ENCODE data around the gene TTC23L.
"Not testable (repeated sequence)": the region's sequence is repeated elsewhere in the genome, so short reads cannot be mapped to it uniquely, and the experiment has no call there.

TTC23L gene

GRCh38 chr5:34915139-34915855, 76.3 kb downstream of the TTC23L start, which contains the start of the genes BRIX1 and RAD1:
Gene BRIX1 (plus strand): TSS chr5:34915711. CDS start chr5:34915739, 28 bp downstream.
Gene RAD1 (minus strand): TSS chr5:34915504. CDS start chr5:34914892, 612 bp downstream.
- peaks cover 4% of the 10 kb centered on the region for H3K36me3 ChIP-seq (ENCODE audit: control insufficient read depth, insufficient read depth, low read length)
- TF ChIP-seq CTCF (IDR thresholded peaks at IDR 0.05; ENCODE audit: insufficient read depth, low read length, poor library complexity, severe bottlenecking), result no peak
- H3K27me3 ChIP-seq (replicated peaks; ENCODE audit: control insufficient read depth, insufficient read depth, low read length), result no peaks in the 10 kb centered on the region

DNA sequence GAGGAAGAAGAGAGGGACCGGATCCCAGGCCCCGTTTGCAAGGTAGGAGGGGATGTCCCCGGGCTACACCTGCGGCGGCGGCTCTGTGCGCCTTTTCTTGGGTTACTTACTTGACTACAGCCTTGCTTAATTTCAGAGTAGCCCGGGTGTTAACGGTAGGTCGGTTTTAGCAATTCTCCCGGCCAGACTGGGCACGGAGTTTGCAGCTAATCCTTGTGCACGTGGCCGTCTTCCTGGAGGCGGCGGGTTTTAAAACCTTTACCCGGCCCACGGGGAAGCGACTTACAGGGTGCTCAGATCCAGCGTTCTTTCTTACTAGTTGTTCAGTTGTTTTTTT, 76.9 kb downstream of the TTC23L start:
- no peak for DNase-seq (ENCODE audit: extremely low read depth, insufficient read length)
- peak overlapping the region; percentile 95 for H3K4me3 ChIP-seq (replicated peaks; ENCODE audit: low read depth, low read length)
- H3K36me3 ChIP-seq (ENCODE audit: control insufficient read depth, insufficient read depth, low read length), result peaks cover 4% of the 10 kb centered on the region
- TF ChIP-seq CTCF (IDR thresholded peaks at IDR 0.05; ENCODE audit: insufficient read depth, low read length, poor library complexity, severe bottlenecking), result no peak
- no peaks in the 10 kb centered on the region for H3K27me3 ChIP-seq (replicated peaks; ENCODE audit: control insufficient read depth, insufficient read depth, low read length)

More at GRCh38 chr5:34915139-34915855, 76.3 kb downstream of the TTC23L start, which contains the start of the genes BRIX1 and RAD1:
- peak within 1 kb of the TSS; percentile 95 for H3K4me3 ChIP-seq (replicated peaks; ENCODE audit: low read depth, low read length)
- DNase-seq (ENCODE audit: extremely low read depth, insufficient read length), result peak; percentile 98

DNA sequence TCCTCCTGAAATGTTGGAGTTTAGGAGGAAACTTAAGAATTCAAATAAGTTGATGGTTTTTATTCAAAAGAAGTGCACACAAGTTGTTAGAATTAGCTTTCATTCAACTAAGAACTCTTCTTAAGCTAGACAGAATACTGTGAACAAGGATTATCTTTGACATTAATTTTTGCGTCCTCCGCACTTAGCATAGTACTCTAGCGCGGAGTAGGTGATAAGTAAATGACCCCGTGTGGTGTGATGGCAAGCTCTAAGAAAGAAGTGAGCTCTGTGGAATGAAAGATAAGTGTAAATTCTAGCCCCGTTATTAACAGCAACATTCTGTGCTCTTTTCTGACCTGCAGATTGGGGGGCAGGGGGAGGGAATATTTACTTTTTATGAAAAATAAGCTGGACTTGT, 77.6 kb downstream of the TTC23L start:
- Histone ChIP-seq H3K27me3 (replicated peaks; ENCODE audit: control insufficient read depth, insufficient read depth, low read length) (no peaks in the 10 kb centered on the region), H3K4me3 (replicated peaks; ENCODE audit: low read depth, low read length) (peak overlapping the region; percentile 95), H3K36me3 (ENCODE audit: control insufficient read depth, insufficient read depth, low read length) (peaks cover 1% of the 10 kb centered on the region)
- DNase-seq (ENCODE audit: extremely low read depth, insufficient read length), result no peak
- TF ChIP-seq CTCF (IDR thresholded peaks at IDR 0.05; ENCODE audit: insufficient read depth, low read length, poor library complexity, severe bottlenecking), result no peak

DNA sequence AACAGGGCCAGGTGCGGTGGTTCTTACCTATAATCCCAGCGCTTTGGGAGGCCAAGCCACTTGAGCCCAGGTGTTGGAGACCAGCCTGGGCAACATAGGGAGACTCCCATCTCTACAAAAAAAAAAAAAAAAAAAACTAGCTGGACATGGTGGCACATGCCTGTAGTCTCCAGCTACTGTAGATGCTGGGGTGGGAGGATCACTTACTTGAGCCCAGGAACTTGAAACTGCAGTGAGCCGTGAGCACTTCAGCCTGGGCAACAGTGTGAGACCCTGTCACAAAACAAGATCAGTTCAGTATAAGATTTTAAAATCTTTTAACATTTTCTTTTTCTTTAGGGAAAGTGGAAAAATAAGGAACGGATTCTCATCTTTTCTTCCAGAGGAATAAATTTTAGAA, 79.1 kb downstream of the TTC23L start:
- no peak overlapping the region; the same call in 1 of the 2 replicates for H3K4me3 ChIP-seq (replicated peaks; ENCODE audit: low read depth, low read length)
- no peaks in the 10 kb centered on the region; the same call in 1 of the 2 replicates for H3K36me3 ChIP-seq (ENCODE audit: control insufficient read depth, insufficient read depth, low read length)

DNA sequence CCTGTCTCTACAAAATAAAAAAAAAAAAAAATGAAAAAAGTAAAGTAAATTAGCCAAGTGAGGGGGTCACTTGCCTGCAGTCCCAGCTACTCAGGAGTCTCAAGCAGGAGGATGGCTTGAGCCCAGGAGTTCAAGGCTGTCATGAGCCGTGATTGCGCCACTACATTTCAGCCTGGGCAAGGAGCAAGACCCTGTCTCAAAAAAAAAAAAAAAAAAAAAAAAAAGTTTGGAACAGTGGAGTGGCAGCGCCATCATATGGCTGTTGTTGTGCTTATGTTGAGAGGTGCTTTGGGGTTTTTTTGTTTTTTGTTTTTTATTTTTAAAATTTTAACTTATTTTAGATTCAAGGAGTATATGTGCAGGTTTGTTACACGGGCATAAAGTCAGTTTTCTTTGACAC, 80.1 kb downstream of the TTC23L start:
- no peak overlapping the region for H3K4me3 ChIP-seq (replicated peaks; ENCODE audit: low read depth, low read length)
- H3K27me3 ChIP-seq (replicated peaks; ENCODE audit: control insufficient read depth, insufficient read depth, low read length), result no peaks in the 10 kb centered on the region
- no peak for DNase-seq (ENCODE audit: extremely low read depth, insufficient read length)
- no peaks in the 10 kb centered on the region; the same call in none of the 2 replicates for H3K36me3 ChIP-seq (ENCODE audit: control insufficient read depth, insufficient read depth, low read length)
- peak; percentile 25 for TF ChIP-seq CTCF (IDR thresholded peaks at IDR 0.05; ENCODE audit: insufficient read depth, low read length, poor library complexity, severe bottlenecking)

More for the DNA sequence above, 79.1 kb downstream of the TTC23L start:
- TF ChIP-seq CTCF (IDR thresholded peaks at IDR 0.05; ENCODE audit: insufficient read depth, low read length, poor library complexity, severe bottlenecking), result no peak
- H3K27me3 ChIP-seq (replicated peaks; ENCODE audit: control insufficient read depth, insufficient read depth, low read length), result no peaks in the 10 kb centered on the region
- no peak for DNase-seq (ENCODE audit: extremely low read depth, insufficient read length)

DNA sequence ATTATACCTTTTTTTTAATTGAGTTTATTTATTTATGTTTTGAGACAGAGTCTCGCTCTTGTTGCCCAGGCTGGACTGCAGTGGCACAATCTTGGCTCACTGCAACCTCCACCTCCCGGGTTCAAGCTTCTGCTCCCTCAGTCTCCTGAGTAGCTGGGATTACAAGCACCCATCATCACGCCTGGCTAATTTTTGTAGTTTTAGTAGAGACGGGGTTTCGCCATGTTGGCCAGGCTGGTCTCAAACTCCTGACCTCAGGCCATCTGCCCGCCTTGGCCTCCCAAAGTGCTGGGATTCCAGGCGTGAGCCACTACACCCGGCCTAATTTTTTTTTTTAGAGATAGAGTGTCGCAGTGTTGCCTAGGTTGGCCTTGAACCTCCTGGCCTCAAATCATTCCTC, 84.3 kb downstream of the TTC23L start:
- not testable (repeated sequence) for DNase-seq (ENCODE audit: extremely low read depth, insufficient read length); H3K36me3 ChIP-seq (ENCODE audit: control insufficient read depth, insufficient read depth, low read length)

More for the DNA sequence above, 84.3 kb downstream of the TTC23L start:
- not testable (repeated sequence) for H3K4me3 ChIP-seq (replicated peaks; ENCODE audit: low read depth, low read length); H3K27me3 ChIP-seq (replicated peaks; ENCODE audit: control insufficient read depth, insufficient read depth, low read length)
